Psoas muscle (tissue), 8 donors: ENCODE data around the gene LPAR1. TPM values are rescaled to one million over a fixed set of nuclear protein-coding genes. Genes with fewer than 3 reads are reported as not detected.

Experiments
- ATAC-seq, 4 donors: fragments of 200-7000 bp; cut with Tn5 transposase; one replicate each; pipeline ENCODE4 v1.9.1; 2020; ENCODE audit warnings: moderate library complexity in 3 of 4, mild to moderate bottlenecking in 2 of 4
- DNase-seq, 2 donors: peaks; one replicate each; pipeline ENCODE4 v3.0.0-alpha.2; 2020
- H3K27ac ChIP-seq: fragments of 200-600 bp; one replicate; pipeline ENCODE4 v1.8.0; 2022
- H3K27me3 ChIP-seq, 3 donors: fragments of 200-600 bp in 1 of 3; one replicate each; pipeline versions ENCODE4 v1.6.1 to v1.8.0; 2013 to 2022; ENCODE audit warnings: low read length in 2 of 3, mild to moderate bottlenecking in 2 of 3, moderate library complexity in 1 of 3; ENCODE audit not compliant: insufficient read depth in 3 of 3
- H3K36me3 ChIP-seq, 2 donors: fragments of 200-600 bp in 1 of 2; one replicate each; pipeline versions ENCODE4 v1.6.1 to v1.8.0; 2013 to 2022; ENCODE audit warnings: low read depth in 1 of 2, mild to moderate bottlenecking in 1 of 2, moderate library complexity in 1 of 2; ENCODE audit not compliant: insufficient read depth in 1 of 2
- H3K4me1 ChIP-seq: fragments of 200-600 bp; one replicate; pipeline ENCODE4 v1.8.0; 2022
- H3K4me3 ChIP-seq: fragments of 200-600 bp; one replicate; pipeline ENCODE4 v1.8.0; 2022; ENCODE audit warnings: mild to moderate bottlenecking
- H3K9me3 ChIP-seq: fragments of 200-600 bp; one replicate; pipeline ENCODE4 v1.8.0; 2022
- WGBS, 3 donors: extraction: QIAGEN DNeasy Blood & Tissue Kit; methylation state at CpG; one replicate each; pipeline versions ENCODE4 v1.1.6 to v1.1.7; 2013; 5-methylcytosine and 5-hydroxymethylcytosine counted together
- intact Hi-C, 2 donors: fragments of 100-400 bp; cut with DNase I; formaldehyde crosslinking; loops; one replicate each; pipeline versions ENCODE4 v1.11.0 to v1.14.2; 2022
- polyA plus RNA-seq, 3 donors: library from polyadenylated mRNA; stranded (reverse); fragments of 200-250 nt; gene quantifications; one replicate each; pipeline ENCODE4 v1.2.3, GENCODE V29; 2013
- total RNA-seq, 4 donors: library from RNA; stranded (reverse); fragmentation: NEBNext Ultra II Directional in 2 of 4; extraction: Animal tissue kit (Norgen Biotek cat#: 25700) in 2 of 4; gene quantifications; one replicate each; pipeline versions ENCODE4 v1.2.1 to v1.2.4, GENCODE V29; 2021 to 2023
- TF ChIP-seq, protein P1 (sequence below): fragments of 200-600 bp; IDR thresholded peaks from one replicate; pipeline ENCODE4 v1.8.0; 2022; ENCODE audit warnings: antibody characterized with exemption
- donor health status: healthy with polysubstance abuse.
- donor health status: DM: no; HTN: no; CAD: no; lungs with moderate emphysema.
- donor health status: Bipolar disorder and iron deficiency.
- donor health status: healthy.
- donor health status: DM: yes; HTN: yes; CAD: no.
- donor health status: DM: no; HTN: no; CAD: no.
- donor health status: DM: no; HTN: no; CAD: no.
- donor health status: DM: yes; HTN: yes; CAD: no.

The LPAR1 gene
- total and polyA plus RNA-seq, 7 donors: 2.5 to 7.7 (median 4.7) TPM

DNA sequence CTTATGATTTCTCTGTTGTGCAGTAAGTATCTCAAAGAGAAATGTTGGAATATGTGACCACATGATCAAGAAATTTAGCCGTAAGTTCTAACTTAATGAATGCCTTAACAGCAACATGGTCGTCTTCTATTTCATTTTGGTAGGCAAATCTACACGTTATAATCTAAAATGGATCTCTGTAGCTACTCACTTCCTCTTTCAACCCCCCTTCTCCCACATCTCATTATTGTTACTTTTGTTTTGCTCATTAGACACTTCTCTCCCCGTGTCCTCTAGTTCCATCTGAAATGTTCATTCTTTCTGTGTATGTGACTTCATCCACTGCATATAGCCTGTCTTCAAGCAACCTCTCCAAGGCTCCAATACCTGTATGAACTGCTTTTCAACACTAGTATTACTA is 27.1 kb upstream of the LPAR1 start:
- DNase-seq (no peak), ATAC-seq (no peak)
- Histone ChIP-seq H3K4me3 (no peak overlapping the region), H3K4me1 (no peaks in the 10 kb centered on the region), H3K27me3 (no peaks in the 10 kb centered on the region), H3K9me3 (no peaks in the 10 kb centered on the region), H3K27ac (no peak overlapping the region), H3K36me3 (no peaks in the 10 kb centered on the region)
- 83 to 87% (median 83%) methylated on average over 4 of the region's 4 CpGs for WGBS, 3 donors
- TF ChIP-seq, protein P1, sequence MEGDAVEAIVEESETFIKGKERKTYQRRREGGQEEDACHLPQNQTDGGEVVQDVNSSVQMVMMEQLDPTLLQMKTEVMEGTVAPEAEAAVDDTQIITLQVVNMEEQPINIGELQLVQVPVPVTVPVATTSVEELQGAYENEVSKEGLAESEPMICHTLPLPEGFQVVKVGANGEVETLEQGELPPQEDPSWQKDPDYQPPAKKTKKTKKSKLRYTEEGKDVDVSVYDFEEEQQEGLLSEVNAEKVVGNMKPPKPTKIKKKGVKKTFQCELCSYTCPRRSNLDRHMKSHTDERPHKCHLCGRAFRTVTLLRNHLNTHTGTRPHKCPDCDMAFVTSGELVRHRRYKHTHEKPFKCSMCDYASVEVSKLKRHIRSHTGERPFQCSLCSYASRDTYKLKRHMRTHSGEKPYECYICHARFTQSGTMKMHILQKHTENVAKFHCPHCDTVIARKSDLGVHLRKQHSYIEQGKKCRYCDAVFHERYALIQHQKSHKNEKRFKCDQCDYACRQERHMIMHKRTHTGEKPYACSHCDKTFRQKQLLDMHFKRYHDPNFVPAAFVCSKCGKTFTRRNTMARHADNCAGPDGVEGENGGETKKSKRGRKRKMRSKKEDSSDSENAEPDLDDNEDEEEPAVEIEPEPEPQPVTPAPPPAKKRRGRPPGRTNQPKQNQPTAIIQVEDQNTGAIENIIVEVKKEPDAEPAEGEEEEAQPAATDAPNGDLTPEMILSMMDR: no peak
- intact Hi-C loops: no loop called here

DNA sequence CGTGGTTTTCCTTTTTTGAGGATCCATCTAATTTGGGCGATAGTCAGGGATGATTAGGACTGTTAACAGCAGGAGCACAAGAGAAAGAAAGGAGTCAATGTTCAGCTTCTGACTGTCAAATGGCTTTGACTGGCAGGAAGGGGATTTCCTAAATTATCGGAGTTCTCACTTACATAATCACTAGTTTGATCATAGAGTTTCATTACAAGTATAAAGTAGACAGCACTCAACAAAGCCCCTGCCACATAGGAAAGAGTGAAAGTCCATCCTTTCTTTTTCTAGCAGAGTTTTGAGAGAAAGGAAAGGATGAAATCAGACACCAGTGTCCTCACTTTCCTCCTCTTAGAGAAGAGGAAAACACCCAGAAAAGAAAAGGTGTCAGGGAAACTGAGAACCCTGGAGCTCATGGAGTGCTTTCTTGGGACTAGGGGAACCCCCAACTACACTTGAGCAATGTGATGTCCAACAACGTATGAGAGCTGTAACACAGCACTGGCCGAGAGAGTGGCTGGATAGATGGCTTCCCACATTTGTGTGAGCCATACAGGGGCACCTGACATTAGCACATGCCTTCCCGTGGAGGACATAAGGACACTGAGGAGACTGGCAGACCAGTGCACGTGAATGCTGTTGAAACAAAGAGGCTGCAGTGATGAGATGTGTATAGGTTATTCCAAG is 26.0 kb upstream of the LPAR1 start:
- Histone ChIP-seq H3K4me3 (no peak overlapping the region), H3K27ac (no peak overlapping the region), H3K4me1 (no peaks in the 10 kb centered on the region), H3K36me3 (no peaks in the 10 kb centered on the region), H3K9me3 (no peaks in the 10 kb centered on the region), H3K27me3 (no peaks in the 10 kb centered on the region)
- TF ChIP-seq, protein P1: no peak
- WGBS, 3 donors: 78 to 84% (median 82%) methylated on average over 7 of the region's 7 CpGs
- intact Hi-C loops: no loop called here
- no peak for DNase-seq
- ATAC-seq: no peak

DNA sequence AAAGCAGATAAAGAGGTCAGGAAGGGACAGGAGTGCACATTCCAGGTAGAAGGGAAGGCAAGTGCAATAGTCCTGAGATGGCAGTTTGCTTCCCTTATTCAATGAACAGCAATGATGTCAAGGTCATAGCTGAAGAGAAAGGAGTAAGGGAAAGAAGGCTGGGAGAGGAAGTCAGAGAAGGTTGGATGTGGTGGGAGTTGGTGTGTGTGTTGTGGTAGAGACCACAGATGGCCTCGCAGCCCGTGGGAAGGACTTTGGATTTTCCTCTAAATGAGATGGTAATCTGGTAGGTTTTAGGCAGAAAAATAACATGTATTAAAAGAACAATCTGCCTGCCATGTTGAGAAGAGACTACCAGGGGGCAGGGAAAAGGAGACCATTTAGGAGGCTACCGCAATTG is 25.1 kb upstream of the LPAR1 start:
- no peak for DNase-seq
- Histone ChIP-seq H3K4me1 (no peaks in the 10 kb centered on the region), H3K27ac (no peak overlapping the region), H3K36me3 (no peaks in the 10 kb centered on the region), H3K27me3 (no peaks in the 10 kb centered on the region), H3K9me3 (no peaks in the 10 kb centered on the region), H3K4me3 (no peak overlapping the region)
- intact Hi-C loops: no loop called here
- ATAC-seq: no peak
- 88 to 92% (median 89%) methylated on average over 3 of the region's 3 CpGs for WGBS, 3 donors
- TF ChIP-seq, protein P1: no peak

DNA sequence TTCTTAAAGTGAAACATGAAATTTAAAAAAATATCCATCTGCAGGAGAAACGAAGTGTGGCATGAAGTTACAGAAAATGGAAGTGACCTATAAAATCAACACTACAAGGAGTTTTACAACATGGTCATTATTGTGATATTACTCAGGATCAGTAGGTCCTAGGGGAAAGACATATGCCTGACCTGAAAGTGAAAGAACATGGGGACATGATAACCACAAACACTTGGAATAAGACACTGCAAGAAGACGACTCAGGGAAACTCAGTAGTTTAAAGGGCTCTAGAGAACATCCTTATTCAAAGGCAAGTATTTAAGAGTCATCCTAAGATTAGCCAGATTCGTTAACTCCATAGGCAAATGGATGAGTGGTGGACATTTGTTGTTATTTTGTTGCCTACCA is 19.9 kb upstream of the LPAR1 start:
- no peak for DNase-seq
- H3K4me3 ChIP-seq: no peak overlapping the region
- H3K27ac ChIP-seq: no peak overlapping the region
- no peaks in the 10 kb centered on the region for H3K4me1 ChIP-seq
- no peaks in the 10 kb centered on the region for H3K36me3 ChIP-seq
- intact Hi-C loops: no loop called here
- ATAC-seq: no peak
- WGBS, 3 donors: 90 to 92% (median 92%) methylated on average over 3 of the region's 3 CpGs
- no peaks in the 10 kb centered on the region for H3K27me3 ChIP-seq
- H3K9me3 ChIP-seq: no peaks in the 10 kb centered on the region
- TF ChIP-seq, protein P1: no peak

DNA sequence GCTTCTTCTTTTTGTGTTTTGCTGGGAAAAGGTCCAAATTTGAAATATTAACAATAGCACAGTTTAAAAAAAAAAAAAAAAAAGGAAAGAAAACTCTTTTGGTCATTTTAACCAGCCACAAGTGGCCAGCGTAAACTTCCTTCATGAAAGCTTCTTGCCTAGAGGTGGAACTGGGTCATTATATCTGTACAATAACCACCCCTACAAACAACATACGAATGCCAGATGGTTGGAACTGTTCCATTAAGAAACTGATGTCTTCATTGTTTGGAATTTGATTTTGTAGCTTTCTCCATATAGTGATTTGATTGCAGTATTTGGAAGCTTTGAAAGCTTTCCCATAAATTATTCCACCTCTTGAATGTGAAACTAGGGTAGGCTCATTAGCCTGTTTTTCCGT is 18.3 kb upstream of the LPAR1 start:
- intact Hi-C loops: no loop called here
- Histone ChIP-seq H3K4me3 (no peak overlapping the region), H3K9me3 (no peaks in the 10 kb centered on the region), H3K27ac (no peak overlapping the region), H3K4me1 (no peaks in the 10 kb centered on the region), H3K27me3 (no peaks in the 10 kb centered on the region), H3K36me3 (no peaks in the 10 kb centered on the region)
- DNase-seq (no peak), ATAC-seq (no peak)
- TF ChIP-seq, protein P1: no peak
- WGBS, 3 donors: 43 to 49% (median 47%) methylated on average over 3 of the region's 3 CpGs
